Urinary bladder (tissue), 4 donors: ENCODE results near the gene ATRIP. TPM values are rescaled to one million over a fixed set of nuclear protein-coding genes. Genes with fewer than 3 reads are reported as not detected.
"Not testable (repeated sequence)": the region's sequence is repeated elsewhere in the genome, so short reads cannot be mapped to it uniquely, and the experiment has no call there.

Source experiments
- DNase-seq: peaks from one replicate; pipeline ENCODE4 v3.0.0-alpha.2; 2015; ENCODE audit errors: extremely low spot score
- H3K27ac ChIP-seq: one replicate; pipeline ENCODE4 v1.5.1; 2013; ENCODE audit warnings: low read depth, mild to moderate bottlenecking, moderate library complexity
- H3K36me3 ChIP-seq: one replicate; pipeline ENCODE4 v1.6.1; 2013; ENCODE audit warnings: mild to moderate bottlenecking, moderate library complexity; ENCODE audit not compliant: insufficient read depth
- H3K4me1 ChIP-seq: one replicate; pipeline ENCODE4 v1.6.1; 2013; ENCODE audit warnings: mild to moderate bottlenecking, moderate library complexity; ENCODE audit not compliant: insufficient read depth
- H3K4me3 ChIP-seq: one replicate; pipeline ENCODE4 v1.5.1; 2013; ENCODE audit warnings: low read depth, low read length
- WGBS: extraction: QIAGEN DNeasy Blood & Tissue Kit; methylation state at CpG from one replicate; pipeline ENCODE4 v1.1.7; 2013; 5-methylcytosine and 5-hydroxymethylcytosine counted together
- polyA plus RNA-seq: library from polyadenylated mRNA; stranded (reverse); fragments of 200-250 nt; gene quantifications from one replicate; pipeline ENCODE4 v1.2.3, GENCODE V29; 2013
- total RNA-seq: library from RNA; depleted of rRNA; stranded (reverse); fragments of >200 nt; gene quantifications from one replicate; pipeline ENCODE4 v1.2.3, GENCODE V29; 2014
- donor health status: healthy with polysubstance abuse.
- donor health status: healthy.

ATRIP gene
- total and polyA plus RNA-seq, 2 donors: 4.7 to 6.6 TPM

- 61% methylated on average over 7 of the region's 7 CpGs for WGBS
- Histone ChIP-seq H3K4me1 (no peaks in the 10 kb centered on the region), H3K27ac (peak overlapping the region; percentile 99), H3K36me3 (peaks cover 2% of the 10 kb centered on the region), H3K4me3 (no peak overlapping the region)
- DNase-seq: no peak
Observed at GRCh38 chr3:48467473-48468267, 21.1 kb downstream of the ATRIP start.

DNA sequence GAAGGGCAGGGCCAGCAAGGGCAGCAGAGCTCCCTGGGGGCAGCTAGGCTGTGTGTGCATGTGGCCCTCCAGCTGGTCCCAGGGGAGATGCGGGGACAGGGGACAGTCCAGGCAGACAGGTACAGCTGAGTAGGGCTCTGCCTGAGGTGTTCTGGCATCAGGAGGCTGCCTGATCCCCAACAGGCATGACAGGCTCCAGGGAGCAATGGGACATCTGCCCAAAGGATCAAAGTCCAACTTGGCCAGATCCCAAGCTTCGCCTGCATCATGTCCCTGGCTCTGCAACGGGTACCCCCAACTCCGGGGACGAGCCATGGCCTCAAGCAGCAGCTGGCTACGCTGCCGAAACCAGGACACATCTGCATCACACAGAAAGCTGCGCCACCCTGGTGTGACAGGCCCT is 21.8 kb downstream of the ATRIP start:
- no peak overlapping the region for H3K27ac ChIP-seq
- no peak for DNase-seq

GRCh38 chr3:48469046-48469915 is 22.7 kb downstream of the ATRIP start:
- peaks cover 2% of the 10 kb centered on the region for H3K36me3 ChIP-seq
- DNase-seq: no peak
- 84% methylated on average over 29 of the region's 29 CpGs for WGBS
- no peaks in the 10 kb centered on the region for H3K4me1 ChIP-seq
- H3K27ac ChIP-seq: no peak overlapping the region
- H3K4me3 ChIP-seq: no peak overlapping the region

More for the DNA sequence above, 21.8 kb downstream of the ATRIP start:
- no peaks in the 10 kb centered on the region for H3K4me1 ChIP-seq
- H3K4me3 ChIP-seq: no peak overlapping the region
- peaks cover 2% of the 10 kb centered on the region for H3K36me3 ChIP-seq
- 64% methylated on average over 8 of the region's 8 CpGs for WGBS

- no peak for DNase-seq
- WGBS: 70% methylated on average over 1 of the region's 1 CpG
- H3K27ac ChIP-seq: no peak overlapping the region
- no peak overlapping the region for H3K4me3 ChIP-seq
- H3K36me3 ChIP-seq: no peaks in the 10 kb centered on the region
- H3K4me1 ChIP-seq: no peaks in the 10 kb centered on the region
Observed at GRCh38 chr3:48470286-48470685, 23.7 kb downstream of the ATRIP start.

DNA sequence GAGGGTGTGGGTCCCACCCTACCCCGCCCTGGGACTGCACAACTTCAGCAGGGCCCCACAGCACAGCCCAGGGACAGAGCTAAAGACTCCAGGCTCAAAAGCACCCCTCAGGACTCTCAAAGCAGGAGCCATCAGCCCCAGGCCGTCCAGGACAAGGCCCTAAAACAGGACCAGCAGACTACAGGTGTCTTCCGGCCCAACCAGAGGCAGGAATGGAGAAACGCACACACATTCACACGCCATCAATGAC is 26.1 kb downstream of the ATRIP start:
- under 1% methylated on average over 5 of the region's 5 CpGs for WGBS
- H3K4me1 ChIP-seq: no peaks in the 10 kb centered on the region
- peak overlapping the region; percentile 61 for H3K4me3 ChIP-seq
- H3K36me3 ChIP-seq: no peaks in the 10 kb centered on the region
- H3K27ac ChIP-seq: peak overlapping the region; percentile 99
- no peak for DNase-seq

DNA sequence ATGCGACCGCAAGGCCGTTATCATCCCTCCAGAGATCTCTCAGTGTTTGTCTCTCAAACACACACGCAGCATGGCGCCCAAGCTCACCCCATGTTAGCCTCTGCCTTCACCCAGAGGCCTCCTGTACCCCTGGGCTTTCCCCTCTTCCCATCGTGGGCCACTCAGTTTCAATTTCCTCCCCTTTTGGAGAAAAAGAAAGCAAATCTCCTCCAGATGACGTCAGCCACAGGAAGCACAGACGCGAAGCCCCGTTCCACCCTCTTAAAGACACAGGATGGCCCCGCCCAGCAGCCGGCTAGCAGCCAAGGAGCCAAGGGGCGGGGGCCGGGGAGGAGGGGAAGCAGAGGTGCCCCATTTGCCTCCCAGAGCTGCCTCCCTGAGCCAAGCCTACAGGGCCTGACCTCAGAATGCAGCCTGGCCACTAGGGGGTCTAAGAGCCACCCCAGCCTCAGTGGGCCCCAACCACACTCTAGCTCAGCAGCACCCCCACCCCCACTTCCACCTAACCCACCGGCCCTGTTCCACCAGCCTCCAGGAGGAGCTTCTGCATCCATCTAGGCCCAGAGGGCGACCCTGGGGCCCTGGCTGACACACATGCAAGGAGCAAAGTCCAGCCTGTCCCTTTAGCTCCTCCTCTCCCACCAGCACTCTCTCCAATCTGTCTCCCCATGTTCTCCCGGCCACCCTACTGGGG is 26.5 kb downstream of the ATRIP start:
- WGBS: 3% methylated on average over 17 of the region's 17 CpGs
- Histone ChIP-seq H3K4me3 (peak overlapping the region; percentile 61), H3K36me3 (no peaks in the 10 kb centered on the region), H3K27ac (peak overlapping the region; percentile 99), H3K4me1 (no peaks in the 10 kb centered on the region)
- peak; percentile 91 for DNase-seq

DNA sequence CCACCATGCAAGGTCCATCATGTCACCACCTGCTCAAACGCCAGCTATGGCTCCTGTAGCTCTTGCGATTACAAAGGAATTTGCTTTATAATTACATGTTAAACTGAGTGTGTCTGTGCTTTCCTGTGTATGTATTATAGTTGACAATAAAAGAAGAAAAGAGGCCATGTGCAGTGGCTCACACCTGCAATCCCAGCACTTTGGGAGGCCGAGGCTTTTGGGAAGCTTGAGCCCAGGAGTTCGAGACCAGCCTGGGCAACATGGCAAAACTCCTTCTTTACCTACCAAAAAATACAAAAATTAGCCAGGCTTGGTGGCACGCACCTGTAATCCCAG is 27.0 kb downstream of the ATRIP start:
- Histone ChIP-seq H3K36me3 (no peaks in the 10 kb centered on the region), H3K27ac (peak overlapping the region; percentile 99), H3K4me1 (no peaks in the 10 kb centered on the region), H3K4me3 (no peak overlapping the region)
- DNase-seq: no peak
- WGBS: 65% methylated on average over 5 of the region's 5 CpGs

- H3K36me3 ChIP-seq, H3K27ac ChIP-seq, DNase-seq, H3K4me3 ChIP-seq, H3K4me1 ChIP-seq: not testable (repeated sequence)
- WGBS: 91% methylated on average over 4 of the region's 4 CpGs
Observed at GRCh38 chr3:48474031-48474430, 27.5 kb downstream of the ATRIP start.

DNA sequence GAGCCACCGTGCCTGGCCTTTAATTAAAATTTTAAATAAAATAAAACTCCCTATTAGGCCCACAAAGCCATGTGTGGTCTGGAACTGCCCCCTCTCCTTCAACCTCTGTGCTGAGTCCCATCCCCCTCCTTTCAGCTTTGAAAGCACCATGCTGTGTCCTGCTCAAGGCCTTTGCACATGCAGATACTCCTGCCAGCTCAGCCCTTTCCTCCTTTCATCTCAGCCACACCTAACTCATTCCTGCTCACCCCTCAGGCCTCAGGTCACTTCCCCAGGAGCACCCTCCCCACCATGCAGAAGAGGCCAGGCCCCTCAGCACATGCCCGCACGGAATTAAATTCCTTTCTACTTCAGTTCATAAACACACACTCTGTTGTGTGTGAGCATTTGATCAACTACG is 28.1 kb downstream of the ATRIP start:
- 57% methylated on average over 4 of the region's 4 CpGs for WGBS
- Histone ChIP-seq H3K4me1 (no peaks in the 10 kb centered on the region), H3K4me3 (no peak overlapping the region), H3K36me3 (no peaks in the 10 kb centered on the region), H3K27ac (no peak overlapping the region)
- DNase-seq: no peak

- Histone ChIP-seq H3K27ac (no peak overlapping the region), H3K4me3 (no peak overlapping the region), H3K4me1 (no peaks in the 10 kb centered on the region), H3K36me3 (no peaks in the 10 kb centered on the region)
- 80% methylated on average over 11 of the region's 11 CpGs for WGBS
- DNase-seq: no peak
Observed at GRCh38 chr3:48475188-48475587, 28.7 kb downstream of the ATRIP start.

DNA sequence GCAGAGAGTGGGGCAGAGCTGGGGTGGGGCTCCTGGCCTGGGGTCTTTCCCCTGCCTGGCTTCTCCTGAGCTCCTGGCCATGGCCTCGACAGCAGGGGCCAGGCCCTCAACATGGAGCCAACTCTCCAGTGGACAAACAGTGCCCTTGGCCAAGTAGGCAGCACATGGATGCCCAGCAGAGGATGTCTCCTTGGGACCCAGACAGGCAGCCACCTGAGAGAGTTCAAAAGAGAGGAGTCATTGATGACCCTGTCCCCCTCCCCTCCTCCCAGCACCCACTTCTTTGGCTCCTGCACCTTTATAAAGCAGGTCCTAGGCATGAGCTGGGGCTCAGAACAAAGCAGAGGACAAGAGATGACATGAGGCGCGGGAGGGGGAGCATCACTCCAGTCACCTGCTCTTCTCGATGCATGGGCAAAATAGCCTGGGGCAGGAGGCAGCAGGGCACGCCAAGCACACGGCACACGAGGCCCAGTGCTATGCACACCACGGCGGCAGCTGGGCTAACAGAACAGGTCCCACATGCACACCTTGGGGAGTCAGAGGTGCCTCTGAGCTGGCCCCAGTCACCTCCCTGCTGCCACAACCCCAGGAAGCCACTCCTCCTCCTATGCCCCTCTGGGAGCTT is 30.0 kb downstream of the ATRIP start:
- Histone ChIP-seq H3K27ac (no peak overlapping the region), H3K4me1 (no peaks in the 10 kb centered on the region), H3K36me3 (no peaks in the 10 kb centered on the region), H3K4me3 (no peak overlapping the region)
- 90% methylated on average over 9 of the region's 9 CpGs for WGBS
- DNase-seq: no peak

- WGBS: 86% methylated on average over 9 of the region's 9 CpGs
- H3K27ac ChIP-seq: no peak overlapping the region
- no peak for DNase-seq
Observed at GRCh38 chr3:48477959-48478520, 31.5 kb downstream of the ATRIP start.

More at GRCh38 chr3:48477959-48478520, 31.5 kb downstream of the ATRIP start:
- no peak overlapping the region for H3K4me3 ChIP-seq
- no peaks in the 10 kb centered on the region for H3K36me3 ChIP-seq
- no peaks in the 10 kb centered on the region for H3K4me1 ChIP-seq
